H1 (cell line): Measurements from ENCODE around the gene CUBN.

Source experiments
- ATF2 ChIP-seq: IDR thresholded peaks from 2 replicates; pipeline ENCODE4 v1.6.1; 2012; ENCODE audit warnings: low read length, inconsistent platforms
- CHD2 ChIP-seq: IDR thresholded peaks from 2 replicates; pipeline ENCODE4 v1.6.1; 2012; ENCODE audit warnings: low read length, improper control_type of control experiment
- E2F6 ChIP-seq: IDR thresholded peaks from 2 replicates; pipeline ENCODE4 v1.6.1; 2012; ENCODE audit warnings: inconsistent platforms
- EP300 ChIP-seq, 2 experiments: IDR thresholded peaks; 1 replicate in 1 of 2; 2 replicates in 1 of 2; pipeline ENCODE4 v1.6.1; 2011 to 2012; ENCODE audit warnings: low read depth in 2 of 2, low read length in 2 of 2, mild to moderate bottlenecking in 2 of 2, borderline replicate concordance in 1 of 2, inconsistent platforms in 1 of 2, moderate library complexity in 1 of 2
- EZH2 ChIP-seq: fragments of 200-600 bp; sonication (generic); IDR thresholded peaks from 2 replicates; pipeline ENCODE4 v1.7.1; 2012; ENCODE audit warnings: low read depth, mild to moderate bottlenecking, moderate library complexity, low read length, inconsistent platforms; ENCODE audit not compliant: severe bottlenecking
- FOSL1 ChIP-seq: IDR thresholded peaks from 2 replicates; pipeline ENCODE4 v1.6.1; 2011; ENCODE audit warnings: mild to moderate bottlenecking, low read depth, low read length, moderate library complexity; ENCODE audit not compliant: insufficient read depth
- GABPA ChIP-seq: IDR thresholded peaks from 2 replicates; pipeline ENCODE4 v1.6.1; 2011; ENCODE audit warnings: mild to moderate bottlenecking, low read length, moderate library complexity, borderline replicate concordance; ENCODE audit not compliant: insufficient read depth
- PHF8 ChIP-seq: fragments of 200-600 bp; sonication (generic); conservative IDR thresholded peaks from 2 replicates; pipeline ENCODE4 v1.7.1; 2012; ENCODE audit warnings: low read depth, mild to moderate bottlenecking, inconsistent platforms, low read length, moderate library complexity
- POLR2A ChIP-seq, 2 experiments: IDR thresholded peaks; 1 replicate in 1 of 2; 2 replicates in 1 of 2; pipeline ENCODE4 v1.6.1; 2011; ENCODE audit warnings: low read depth in 2 of 2, low read length in 2 of 2, mild to moderate bottlenecking in 2 of 2; ENCODE audit errors: control extremely low read depth in 1 of 2
- POLR2AphosphoS5 ChIP-seq: IDR thresholded peaks from 2 replicates; pipeline ENCODE4 v1.6.1; 2011; ENCODE audit warnings: low read depth, low read length
- RNF2 ChIP-seq: fragments of 200-900, 300-1000 bp; sonication (generic); IDR thresholded peaks from 2 replicates; pipeline ENCODE4 v1.7.1; 2016; ENCODE audit warnings: borderline replicate concordance, low read depth, mild to moderate bottlenecking, antibody characterized with exemption, low read length; ENCODE audit not compliant: poor library complexity, severe bottlenecking; ENCODE audit errors: missing control alignments
- TCF12 ChIP-seq: IDR thresholded peaks from 2 replicates; pipeline ENCODE4 v1.6.1; 2011; ENCODE audit warnings: low read depth, mild to moderate bottlenecking, low read length
- YY1 ChIP-seq: IDR thresholded peaks from 2 replicates; pipeline ENCODE4 v1.6.1; 2011; ENCODE audit warnings: low read depth, mild to moderate bottlenecking, low read length
- TF ChIP-seq, protein P1 (sequence below), 3 experiments: IDR thresholded peaks; 1 replicate in 2 of 3; 2 replicates in 1 of 3; pipeline versions ENCODE4 v1.5.1 to v1.6.1; 2011; ENCODE audit warnings: low read length in 3 of 3, mild to moderate bottlenecking in 3 of 3, inconsistent platforms in 2 of 3, low read depth in 1 of 3, moderate library complexity in 1 of 3; ENCODE audit not compliant: insufficient read depth in 1 of 3; ENCODE audit errors: control extremely low read depth in 1 of 3

DNA sequence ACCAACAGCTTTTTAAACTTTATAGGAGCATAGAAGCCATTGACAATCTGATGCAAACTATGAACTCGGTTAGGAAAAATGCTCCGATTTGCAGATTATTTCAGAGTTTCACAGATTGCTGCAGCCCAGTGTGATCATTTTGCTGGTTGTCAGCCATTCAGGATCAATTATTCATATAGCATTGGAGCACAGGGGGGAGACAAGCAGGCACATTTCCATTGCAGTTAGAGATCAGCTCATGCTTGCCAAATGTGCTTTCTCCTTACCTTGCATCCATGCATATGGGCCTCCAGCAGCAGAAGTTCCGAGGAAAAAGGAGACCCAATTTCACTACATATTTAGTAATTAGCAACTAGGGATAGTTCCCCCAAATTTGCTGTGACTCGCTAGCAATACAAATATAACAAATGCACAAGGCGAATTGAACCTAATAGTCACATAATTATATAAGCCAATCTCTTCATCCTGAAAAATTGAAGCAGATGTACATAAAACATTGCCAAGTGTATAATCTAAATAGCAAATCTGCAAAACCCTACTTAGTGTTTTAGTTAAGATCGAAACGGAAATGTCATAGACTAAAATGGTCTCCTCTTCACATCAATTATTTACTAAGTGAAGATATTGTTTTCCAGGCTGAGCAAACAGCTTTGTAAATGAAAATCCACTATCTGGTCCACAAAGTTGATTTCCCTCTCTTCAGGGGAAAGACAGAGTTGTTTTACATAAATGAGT lies 262.9 kb downstream of the CUBN start:
- no peak for TF ChIP-seq POLR2AphosphoS5
- no peak for TF ChIP-seq EZH2
- no peak for TF ChIP-seq GABPA
- no peak for TF ChIP-seq CHD2
- TF ChIP-seq ATF2: no peak
- TF ChIP-seq RNF2: no peak
- TF ChIP-seq FOSL1: no peak
- no peak for TF ChIP-seq PHF8
- no peak for TF ChIP-seq E2F6
- TF ChIP-seq, protein P1, sequence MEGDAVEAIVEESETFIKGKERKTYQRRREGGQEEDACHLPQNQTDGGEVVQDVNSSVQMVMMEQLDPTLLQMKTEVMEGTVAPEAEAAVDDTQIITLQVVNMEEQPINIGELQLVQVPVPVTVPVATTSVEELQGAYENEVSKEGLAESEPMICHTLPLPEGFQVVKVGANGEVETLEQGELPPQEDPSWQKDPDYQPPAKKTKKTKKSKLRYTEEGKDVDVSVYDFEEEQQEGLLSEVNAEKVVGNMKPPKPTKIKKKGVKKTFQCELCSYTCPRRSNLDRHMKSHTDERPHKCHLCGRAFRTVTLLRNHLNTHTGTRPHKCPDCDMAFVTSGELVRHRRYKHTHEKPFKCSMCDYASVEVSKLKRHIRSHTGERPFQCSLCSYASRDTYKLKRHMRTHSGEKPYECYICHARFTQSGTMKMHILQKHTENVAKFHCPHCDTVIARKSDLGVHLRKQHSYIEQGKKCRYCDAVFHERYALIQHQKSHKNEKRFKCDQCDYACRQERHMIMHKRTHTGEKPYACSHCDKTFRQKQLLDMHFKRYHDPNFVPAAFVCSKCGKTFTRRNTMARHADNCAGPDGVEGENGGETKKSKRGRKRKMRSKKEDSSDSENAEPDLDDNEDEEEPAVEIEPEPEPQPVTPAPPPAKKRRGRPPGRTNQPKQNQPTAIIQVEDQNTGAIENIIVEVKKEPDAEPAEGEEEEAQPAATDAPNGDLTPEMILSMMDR (IDR thresholded peaks at IDR 0.05; ENCODE audit: control extremely low read depth in 1 of 3, insufficient read depth in 1 of 3, low read depth in 1 of 3, low read length in 3 of 3): no peak
- no peak for TF ChIP-seq EP300 (IDR thresholded peaks at IDR 0.05; ENCODE audit: borderline replicate concordance in 1 of 2, low read depth in 2 of 2, low read length in 2 of 2)
- TF ChIP-seq YY1: no peak
- no peak for TF ChIP-seq TCF12
- TF ChIP-seq POLR2A (IDR thresholded peaks at IDR 0.05; ENCODE audit: control extremely low read depth in 1 of 2, low read depth in 2 of 2, low read length in 2 of 2): no peak
